Stomach (tissue), 9 donors: ENCODE results near the gene MAP3K2. TPM values are rescaled to one million over a fixed set of nuclear protein-coding genes. Genes with fewer than 3 reads are reported as not detected.

ENCODE experiments used
- DNase-seq, 2 donors: peaks; one replicate each; pipeline versions ENCODE4 v3.0.0 to v3.0.0-alpha.2; 2013 to 2019
- H3K27ac ChIP-seq, 5 donors: fragments of 200-600 bp in 4 of 5; sonication (generic) in 4 of 5; one replicate each; pipeline ENCODE4 v1.5.1; 2013 to 2019; ENCODE audit warnings: mild to moderate bottlenecking in 1 of 5, moderate library complexity in 1 of 5
- H3K27me3 ChIP-seq, 3 donors: fragments of 200-600 bp; sonication (generic); one replicate each; pipeline ENCODE4 v1.5.1; 2017 to 2019; ENCODE audit warnings: mixed run types in 1 of 3
- H3K36me3 ChIP-seq, 4 donors: fragments of 200-600 bp; sonication (generic); 1 replicate in 3 of 4; 2 replicates in 1 of 4; pipeline ENCODE4 v1.5.1; 2016 to 2019
- H3K4me1 ChIP-seq, 4 donors: fragments of 200-600 bp; sonication (generic); one replicate each; pipeline ENCODE4 v1.5.1; 2016 to 2019
- H3K4me3 ChIP-seq, 4 donors: fragments of 200-600 bp; sonication (generic) in 3 of 4; one replicate each; pipeline ENCODE4 v1.5.1; 2016 to 2019; ENCODE audit warnings: mild to moderate bottlenecking in 1 of 4
- H3K9me3 ChIP-seq, 4 donors: fragments of 200-600 bp; sonication (generic); one replicate each; pipeline ENCODE4 v1.5.1; 2016 to 2019
- EP300 ChIP-seq: sonication (generic); formaldehyde crosslinking; IDR thresholded peaks from one replicate; pipeline ENCODE4 v1.6.1; 2017; ENCODE audit warnings: antibody characterized with exemption
- POLR2A ChIP-seq, 4 donors: fragments of 450-650 bp; IDR thresholded peaks; one replicate each; pipeline ENCODE4 v1.6.1; 2016; ENCODE audit warnings: antibody characterized with exemption in 4 of 4, control low read depth in 2 of 4, mild to moderate bottlenecking in 1 of 4, moderate library complexity in 1 of 4
- POLR2AphosphoS5 ChIP-seq, 3 donors: sonication (generic); formaldehyde crosslinking; IDR thresholded peaks; one replicate each; pipeline ENCODE4 v1.6.1; 2016; ENCODE audit warnings: antibody characterized with exemption in 3 of 3
- WGBS, 5 donors: extraction: QIAGEN DNeasy Blood & Tissue Kit in 3 of 5; methylation state at CpG; one replicate each; pipeline versions ENCODE4 v1.1.5 to v1.1.7; 2013 to 2018; 5-methylcytosine and 5-hydroxymethylcytosine counted together
- intact Hi-C: fragments of 100-400 bp; cut with DNase I; formaldehyde crosslinking; loops from one replicate; pipeline ENCODE4 v1.15.1; 2023; ENCODE audit warnings: low total_unique reads
- polyA plus RNA-seq, 3 donors: library from polyadenylated mRNA; stranded (reverse); fragments of 200-250 nt; gene quantifications; one replicate each; pipeline ENCODE4 v1.2.3, GENCODE V29; 2013
- total RNA-seq, 5 donors: library from RNA; depleted of rRNA; stranded (reverse); fragments of >200 nt; gene quantifications; one replicate each; pipeline versions ENCODE4 v1.1.0 to v1.2.3, GENCODE V29; 2014 to 2016
- TF ChIP-seq, protein P1 (sequence below), 7 experiments: fragments of 450-650 bp in 4 of 7; fragments of 200-600 bp in 3 of 7; sonication (generic) in 3 of 7; IDR thresholded peaks; one replicate each; pipeline ENCODE4 v1.5.1; 2016 to 2019; ENCODE audit warnings: antibody characterized with exemption in 7 of 7, control low read depth in 2 of 7, mild to moderate bottlenecking in 1 of 7
- donor health status: healthy with polysubstance abuse.
- donor health status: Bipolar disorder and iron deficiency.
- donor health status: healthy.

MAP3K2 gene
- total and polyA plus RNA-seq, 8 donors = 3.8 to 141 (median 55.6) TPM

DNA sequence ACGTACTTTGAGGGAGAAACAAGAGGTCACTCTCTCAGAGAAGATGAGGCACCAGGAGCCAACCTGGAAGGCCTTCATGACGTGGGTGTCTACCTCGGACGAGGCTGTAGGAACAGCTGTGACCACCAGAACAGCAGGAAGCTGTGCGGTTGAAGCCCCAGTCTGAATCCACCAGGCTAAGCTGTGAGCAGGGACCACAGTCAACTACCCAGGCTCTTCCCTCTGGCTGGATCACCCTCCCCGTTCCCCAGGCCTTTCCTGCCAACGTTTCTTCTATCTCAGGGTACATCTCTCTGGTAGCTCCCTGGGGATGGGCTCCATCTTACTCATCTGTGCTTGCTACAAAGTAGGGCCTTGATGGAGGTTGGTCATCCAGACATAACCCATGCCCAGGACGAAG lies 130.9 kb downstream of the MAP3K2 start:
- H3K9me3 ChIP-seq = no peaks in the 10 kb centered on the region
- peaks cover 36 to 65% (median 63%) of the 10 kb centered on the region in 4 donors for H3K36me3 ChIP-seq
- intact Hi-C loops = no loop called here
- H3K27ac ChIP-seq = no peak overlapping the region
- H3K4me1 ChIP-seq = no peaks in the 10 kb centered on the region
- WGBS, 5 donors = 74 to 87% (median 81%) methylated on average over 8 of the region's 8 CpGs
- TF ChIP-seq, protein P1, sequence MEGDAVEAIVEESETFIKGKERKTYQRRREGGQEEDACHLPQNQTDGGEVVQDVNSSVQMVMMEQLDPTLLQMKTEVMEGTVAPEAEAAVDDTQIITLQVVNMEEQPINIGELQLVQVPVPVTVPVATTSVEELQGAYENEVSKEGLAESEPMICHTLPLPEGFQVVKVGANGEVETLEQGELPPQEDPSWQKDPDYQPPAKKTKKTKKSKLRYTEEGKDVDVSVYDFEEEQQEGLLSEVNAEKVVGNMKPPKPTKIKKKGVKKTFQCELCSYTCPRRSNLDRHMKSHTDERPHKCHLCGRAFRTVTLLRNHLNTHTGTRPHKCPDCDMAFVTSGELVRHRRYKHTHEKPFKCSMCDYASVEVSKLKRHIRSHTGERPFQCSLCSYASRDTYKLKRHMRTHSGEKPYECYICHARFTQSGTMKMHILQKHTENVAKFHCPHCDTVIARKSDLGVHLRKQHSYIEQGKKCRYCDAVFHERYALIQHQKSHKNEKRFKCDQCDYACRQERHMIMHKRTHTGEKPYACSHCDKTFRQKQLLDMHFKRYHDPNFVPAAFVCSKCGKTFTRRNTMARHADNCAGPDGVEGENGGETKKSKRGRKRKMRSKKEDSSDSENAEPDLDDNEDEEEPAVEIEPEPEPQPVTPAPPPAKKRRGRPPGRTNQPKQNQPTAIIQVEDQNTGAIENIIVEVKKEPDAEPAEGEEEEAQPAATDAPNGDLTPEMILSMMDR (IDR thresholded peaks at IDR 0.05) = no peak
- TF ChIP-seq POLR2A (IDR thresholded peaks at IDR 0.05) (no peak), POLR2AphosphoS5 (IDR thresholded peaks at IDR 0.05) (no peak), EP300 (no peak)
- no peak overlapping the region for H3K4me3 ChIP-seq
- DNase-seq = no peak
- H3K27me3 ChIP-seq = no peaks in the 10 kb centered on the region

DNA sequence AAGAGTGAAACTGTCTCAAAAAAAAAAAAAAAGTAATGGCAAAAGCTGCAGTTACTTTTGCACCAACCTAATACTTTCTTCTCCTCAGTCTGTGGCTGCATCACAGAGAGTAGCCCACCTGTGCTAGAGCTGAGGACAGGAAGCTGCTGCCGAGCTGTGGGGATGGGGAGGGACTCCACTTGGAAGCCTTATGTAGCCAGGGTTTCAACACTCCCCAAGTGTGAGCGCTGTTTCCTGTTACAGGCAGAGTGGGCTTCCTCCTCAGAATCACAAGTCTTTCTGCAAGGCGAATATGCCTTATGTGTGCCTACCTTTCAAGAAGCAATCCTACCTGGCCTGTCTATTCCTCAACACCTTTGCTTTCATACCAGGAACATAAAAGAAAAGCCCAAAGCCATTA lies 131.4 kb downstream of the MAP3K2 start:
- Histone ChIP-seq H3K4me3 (no peak overlapping the region), H3K36me3 (peaks cover 36 to 61% (median 58%) of the 10 kb centered on the region in 4 donors), H3K27ac (no peak overlapping the region), H3K27me3 (no peaks in the 10 kb centered on the region), H3K9me3 (no peaks in the 10 kb centered on the region), H3K4me1 (no peaks in the 10 kb centered on the region)
- DNase-seq = no peak
- 67 to 96% (median 85%) methylated on average over 3 of the region's 3 CpGs for WGBS, 5 donors
- TF ChIP-seq, protein P1 (IDR thresholded peaks at IDR 0.05) = no peak
- TF ChIP-seq POLR2A (IDR thresholded peaks at IDR 0.05) (no peak), EP300 (no peak), POLR2AphosphoS5 (IDR thresholded peaks at IDR 0.05) (no peak)
- intact Hi-C loops = no loop called here

DNA sequence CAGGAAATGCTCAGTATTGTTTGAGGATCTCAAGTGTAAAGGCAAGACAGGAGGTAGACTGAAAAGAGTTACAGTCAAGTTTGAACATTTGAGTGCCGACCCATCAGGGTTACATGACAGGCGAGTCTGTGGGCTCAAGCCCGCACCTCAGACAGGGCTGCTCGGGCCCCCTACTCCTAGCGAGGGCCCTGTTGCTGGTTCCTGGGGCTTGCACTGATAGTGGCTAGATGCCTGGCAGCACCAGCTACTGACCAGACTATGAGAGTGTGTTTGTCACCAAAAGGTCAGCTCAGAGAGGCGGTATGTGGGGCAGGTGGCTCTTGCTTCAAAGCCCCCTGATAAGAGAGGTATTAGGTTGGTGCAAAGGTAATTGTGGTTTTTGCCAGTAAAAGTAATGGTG lies 132.1 kb downstream of the MAP3K2 start:
- 88 to 99% (median 97%) methylated on average over 6 of the region's 6 CpGs for WGBS, 5 donors

DNA sequence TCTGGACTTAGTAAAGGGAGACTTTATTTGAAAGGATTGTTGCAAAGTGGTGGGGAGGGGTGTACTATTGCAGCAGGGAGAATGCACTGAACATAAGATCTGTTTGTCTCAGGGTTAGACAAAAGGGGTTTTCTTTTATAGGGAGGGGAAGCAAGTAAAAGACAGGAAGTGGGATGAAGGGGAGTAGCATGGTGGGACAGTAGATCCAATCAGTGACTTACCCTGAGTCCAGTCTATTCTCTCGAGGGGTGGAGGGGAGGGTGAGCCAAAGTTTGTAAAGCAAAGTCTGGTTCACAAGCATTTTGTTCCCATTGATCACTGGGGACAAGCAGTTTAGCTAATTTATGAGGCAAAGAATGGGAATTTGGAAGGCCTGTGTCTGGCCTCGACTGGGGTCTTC lies 132.6 kb downstream of the MAP3K2 start:
- 79 to 88% (median 83%) methylated on average over 2 of the region's 2 CpGs for WGBS, 5 donors
- no peaks in the 10 kb centered on the region for H3K9me3 ChIP-seq
- no peak overlapping the region for H3K4me3 ChIP-seq
- no peak overlapping the region for H3K27ac ChIP-seq
- peak in 1 of 2 donors; percentile 63 for DNase-seq
- H3K27me3 ChIP-seq = no peaks in the 10 kb centered on the region
- intact Hi-C loops = no loop called here
- TF ChIP-seq EP300 (no peak), POLR2AphosphoS5 (IDR thresholded peaks at IDR 0.05) (no peak), POLR2A (IDR thresholded peaks at IDR 0.05) (no peak)
- TF ChIP-seq, protein P1 (IDR thresholded peaks at IDR 0.05) = no peak
- H3K36me3 ChIP-seq = peaks cover 27 to 49% (median 45%) of the 10 kb centered on the region in 4 donors
- H3K4me1 ChIP-seq = no peaks in the 10 kb centered on the region

More for the DNA sequence above, 132.1 kb downstream of the MAP3K2 start:
- peaks cover 32 to 55% (median 51%) of the 10 kb centered on the region in 4 donors for H3K36me3 ChIP-seq
- intact Hi-C loops = no loop called here
- H3K9me3 ChIP-seq = no peaks in the 10 kb centered on the region
- no peaks in the 10 kb centered on the region for H3K27me3 ChIP-seq
- no peak for DNase-seq
- H3K4me1 ChIP-seq = no peaks in the 10 kb centered on the region
- no peak overlapping the region for H3K27ac ChIP-seq
- TF ChIP-seq POLR2AphosphoS5 (IDR thresholded peaks at IDR 0.05) (no peak), POLR2A (IDR thresholded peaks at IDR 0.05) (no peak), EP300 (no peak)
- TF ChIP-seq, protein P1 (IDR thresholded peaks at IDR 0.05) = no peak
- H3K4me3 ChIP-seq = no peak overlapping the region
